ENCODE measurements around the gene CCDC8. TPM values are rescaled to one million over a fixed set of nuclear protein-coding genes. Genes with fewer than 3 reads are reported as not detected.

The CCDC8 gene
- polyA plus RNA-seq, 1 experiment = 7.7 TPM

- POLR2A ChIA-PET = interaction anchor here (0.6 kb wide), 1 partner anchor 56 kb away, joined by 6 read pairs; no protein-coding TSS in a partner anchor
- H3K27me3 ChIP-seq (ENCODE audit: control insufficient read depth, insufficient read depth, low read length) = peaks cover 7% of the 10 kb centered on the region
- H3K4me3 ChIP-seq (ENCODE audit: low read depth, low read length) = no peak overlapping the region
- no peak for DNase-seq (ENCODE audit: low read depth)
- CTCF ChIA-PET = no interaction called here
- TF ChIP-seq CTCF (IDR thresholded peaks at IDR 0.05; ENCODE audit: insufficient read depth, low read depth, low read length) = no peak
- H3K36me3 ChIP-seq (ENCODE audit: control insufficient read depth, insufficient read depth, low read length) = no peaks in the 10 kb centered on the region
Observed at GRCh38 chr19:46450737-46451136, 37.4 kb upstream of the CCDC8 start.

GRCh38 chr19:46449228-46449627 lies 35.9 kb upstream of the CCDC8 start:
- no peak for DNase-seq (ENCODE audit: low read depth)
- no peak for TF ChIP-seq CTCF (IDR thresholded peaks at IDR 0.05; ENCODE audit: insufficient read depth, low read depth, low read length)
- Histone ChIP-seq H3K36me3 (ENCODE audit: control insufficient read depth, insufficient read depth, low read length) (no peaks in the 10 kb centered on the region), H3K27me3 (ENCODE audit: control insufficient read depth, insufficient read depth, low read length) (peaks cover 6% of the 10 kb centered on the region), H3K4me3 (ENCODE audit: low read depth, low read length) (no peak overlapping the region)
- CTCF ChIA-PET = no interaction called here
- POLR2A ChIA-PET = no interaction called here

- TF ChIP-seq CTCF (IDR thresholded peaks at IDR 0.05; ENCODE audit: insufficient read depth, low read depth, low read length) = no peak
- no peak for DNase-seq (ENCODE audit: low read depth)
- H3K36me3 ChIP-seq (ENCODE audit: control insufficient read depth, insufficient read depth, low read length) = no peaks in the 10 kb centered on the region
- POLR2A ChIA-PET = no interaction called here
- peaks cover 2% of the 10 kb centered on the region; the same call in 1 of the 2 replicates for H3K27me3 ChIP-seq (ENCODE audit: control insufficient read depth, insufficient read depth, low read length)
- H3K4me3 ChIP-seq (ENCODE audit: low read depth, low read length) = no peak overlapping the region
- CTCF ChIA-PET = no interaction called here
Observed at GRCh38 chr19:46448601-46449000, 35.2 kb upstream of the CCDC8 start.

GRCh38 chr19:46447824-46448223 lies 34.5 kb upstream of the CCDC8 start:
- ChIA-PET CTCF (interaction anchor here (0.6 to 1.4 kb wide), 2 partner anchors 66 to 72 kb away, joined by 3 to 5 read pairs; no protein-coding TSS in a partner anchor), POLR2A (no interaction called here)
- H3K27me3 ChIP-seq (ENCODE audit: control insufficient read depth, insufficient read depth, low read length) = peaks cover 2% of the 10 kb centered on the region; the same call in 1 of the 2 replicates
- no peak for DNase-seq (ENCODE audit: low read depth)
- no peaks in the 10 kb centered on the region for H3K36me3 ChIP-seq (ENCODE audit: control insufficient read depth, insufficient read depth, low read length)
- no peak for TF ChIP-seq CTCF (IDR thresholded peaks at IDR 0.05; ENCODE audit: insufficient read depth, low read depth, low read length)
- H3K4me3 ChIP-seq (ENCODE audit: low read depth, low read length) = no peak overlapping the region

- ChIA-PET POLR2A (no interaction called here), CTCF (interaction anchor here (0.7 to 1.4 kb wide), 2 partner anchors 24 to 67 kb away, joined by 4 to 5 read pairs; no protein-coding TSS in a partner anchor)
- Histone ChIP-seq H3K36me3 (ENCODE audit: control insufficient read depth, insufficient read depth, low read length) (no peaks in the 10 kb centered on the region), H3K27me3 (ENCODE audit: control insufficient read depth, insufficient read depth, low read length) (peaks cover under 1% of the 10 kb centered on the region; the same call in 1 of the 2 replicates), H3K4me3 (ENCODE audit: low read depth, low read length) (no peak overlapping the region)
- no peak for DNase-seq (ENCODE audit: low read depth)
- no peak for TF ChIP-seq CTCF (IDR thresholded peaks at IDR 0.05; ENCODE audit: insufficient read depth, low read depth, low read length)
Observed at GRCh38 chr19:46447006-46447405, 33.6 kb upstream of the CCDC8 start.
